A549 (cell line): ENCODE data around the gene TBXA2R. TPM values are rescaled to one million over a fixed set of nuclear protein-coding genes. Genes with fewer than 3 reads are reported as not detected.

Experiments
- ATAC-seq, 2 experiments: fragments of 200-7000 bp in 1 of 2; fragments of >200 bp in 1 of 2; cut with Nextera tagmentation in 1 of 2; cut with Tn5 transposase in 1 of 2; 3 replicates each; pipeline versions ENCODE4 v1.8.0 to v1.9.1; 2018 to 2020; ENCODE audit warnings: mild to moderate bottlenecking in 1 of 2, moderate library complexity in 1 of 2
- CTCF ChIA-PET: fragments of 300-600 bp; sonication (Branson Sonifier 250); formaldehyde crosslinking; extraction: SDS; loops from one replicate; lab custom pipeline; 2021; ENCODE audit warnings: antibody characterized with exemption, inconsistent platforms; lab: Yijun Ruan, JAX
- POLR2A ChIA-PET: fragments of 350-600 bp; formaldehyde crosslinking; extraction: SDS; loops from one replicate; lab custom pipeline; 2021; ENCODE audit warnings: antibody characterized with exemption, inconsistent platforms; lab: Yijun Ruan, JAX
- DNase-seq, 2 experiments: peaks; one replicate each; pipeline versions ENCODE4 v3.0.0 to v3.0.0-alpha.2; 2011 to 2016; ENCODE audit warnings: low read depth in 1 of 2, low spot score in 1 of 2
- FAIRE-seq: peaks from 2 replicates; lab custom pipeline; 2011; peaks lifted over from hg19 to GRCh38; lab: Jason Lieb, UNC
- H3K27ac ChIP-seq, 2 experiments: fragments of >200 bp; sonication (Bioruptor Twin); formaldehyde crosslinking; 3 replicates each; pipeline ENCODE4 v1.5.1; 2016 to 2017
- H3K4me1 ChIP-seq: fragments of >200 bp; sonication (Bioruptor Twin); formaldehyde crosslinking; 3 replicates; pipeline ENCODE4 v1.6.1; 2016
- H3K4me2 ChIP-seq: fragments of >200 bp; sonication (Bioruptor Twin); formaldehyde crosslinking; 3 replicates; pipeline ENCODE4 v1.6.1; 2016
- H3K4me3 ChIP-seq: fragments of >200 bp; sonication (Bioruptor Twin); formaldehyde crosslinking; 3 replicates; pipeline ENCODE4 v1.5.1; 2016
- H3K9me3 ChIP-seq: fragments of >200 bp; sonication (Bioruptor Twin); formaldehyde crosslinking; 3 replicates; pipeline ENCODE4 v1.6.1; 2016
- BHLHE40 ChIP-seq: IDR thresholded peaks from 2 replicates; pipeline ENCODE4 v1.6.1; 2012; ENCODE audit warnings: low read depth, low read length, inconsistent platforms
- CBX2 ChIP-seq: fragments of 200-600 bp; sonication (generic); IDR thresholded peaks from 2 replicates; pipeline ENCODE4 v1.6.1; 2016; ENCODE audit warnings: low read depth, mild to moderate bottlenecking, borderline replicate concordance
- CHD4 ChIP-seq: fragments of 200-600 bp; sonication (generic); IDR thresholded peaks from 2 replicates; pipeline ENCODE4 v1.6.1; 2016; ENCODE audit warnings: antibody characterized with exemption, mild to moderate bottlenecking, borderline replicate concordance
- CTCF ChIP-seq: fragments of >200 bp; sonication (Bioruptor Twin); formaldehyde crosslinking; IDR thresholded peaks from 3 replicates; pipeline ENCODE4 v1.5.1; 2016
- EHF ChIP-seq: fragments of 250-450 bp; sonication (Bioruptor Pico); IDR thresholded peaks from 2 replicates; pipeline ENCODE4 v1.5.0; 2020; ENCODE audit warnings: mild to moderate bottlenecking
- EHMT2 ChIP-seq: fragments of 200-600 bp; sonication (generic); IDR thresholded peaks from 2 replicates; pipeline ENCODE4 v1.6.1; 2016; ENCODE audit warnings: antibody characterized with exemption, low read depth, mild to moderate bottlenecking, moderate library complexity
- FOSB ChIP-seq: fragments of 250-450 bp; sonication (Bioruptor Pico); IDR thresholded peaks from 2 replicates; pipeline ENCODE4 v1.5.0; 2020; ENCODE audit warnings: mild to moderate bottlenecking, moderate library complexity
- FOXS1 ChIP-seq: fragments of 250-450 bp; sonication (Bioruptor Pico); IDR thresholded peaks from 2 replicates; pipeline ENCODE4 v1.5.0; 2020; ENCODE audit warnings: mild to moderate bottlenecking, moderate library complexity
- GATA3 ChIP-seq: IDR thresholded peaks from 2 replicates; pipeline ENCODE4 v1.6.1; 2012; ENCODE audit warnings: borderline replicate concordance
- KDM1A ChIP-seq: fragments of 200-600 bp; sonication (generic); IDR thresholded peaks from 2 replicates; pipeline ENCODE4 v1.6.1; 2016; ENCODE audit warnings: low read depth, mild to moderate bottlenecking
- KDM5A ChIP-seq: fragments of 200-600 bp; sonication (generic); IDR thresholded peaks from 2 replicates; pipeline ENCODE4 v1.6.1; 2016; ENCODE audit warnings: antibody characterized with exemption, mild to moderate bottlenecking
- MAX ChIP-seq: IDR thresholded peaks from 2 replicates; pipeline ENCODE4 v1.6.1; 2012
- NPAS2 ChIP-seq: fragments of 250-450 bp; sonication (Bioruptor Pico); IDR thresholded peaks from 2 replicates; pipeline ENCODE4 v1.8.0; 2022; ENCODE audit warnings: mild to moderate bottlenecking, moderate library complexity, borderline replicate concordance
- NR3C1 ChIP-seq: fragments of >200 bp; sonication (Bioruptor Twin); formaldehyde crosslinking; IDR thresholded peaks from 3 replicates; pipeline ENCODE4 v1.6.1; 2017
- PBX3 ChIP-seq: IDR thresholded peaks from 2 replicates; pipeline ENCODE4 v1.6.1; 2012
- PHF8 ChIP-seq: fragments of 200-600 bp; sonication (generic); IDR thresholded peaks from 2 replicates; pipeline ENCODE4 v1.6.1; 2016; ENCODE audit warnings: low read depth, mild to moderate bottlenecking, antibody characterized with exemption, moderate library complexity, borderline replicate concordance
- POLR2AphosphoS2 ChIP-seq: conservative IDR thresholded peaks from 2 replicates; pipeline ENCODE4 v1.6.1; 2012; ENCODE audit warnings: low read length, improper control_type of control experiment, inconsistent platforms
- RAD21 ChIP-seq, 2 experiments: fragments of >200 bp in 1 of 2; sonication (Bioruptor Twin) in 1 of 2; formaldehyde crosslinking in 1 of 2; IDR thresholded peaks in 1 of 2; conservative IDR thresholded peaks in 1 of 2; 2 replicates in 1 of 2; 3 replicates in 1 of 2; pipeline ENCODE4 v1.6.1; 2012 to 2018; ENCODE audit warnings: inconsistent platforms in 1 of 2
- RFX5 ChIP-seq: fragments of 450-650 bp; IDR thresholded peaks from 2 replicates; pipeline ENCODE4 v1.7.1; 2014; ENCODE audit warnings: antibody characterized with exemption, mild to moderate bottlenecking, moderate library complexity
- SMC3 ChIP-seq: fragments of >200 bp; sonication (Bioruptor Twin); formaldehyde crosslinking; IDR thresholded peaks from 3 replicates; pipeline ENCODE4 v1.6.1; 2018; ENCODE audit warnings: inconsistent platforms
- TFCP2L1 ChIP-seq: fragments of 250-450 bp; sonication (Bioruptor Pico); IDR thresholded peaks from 2 replicates; pipeline ENCODE4 v1.5.0; 2021; ENCODE audit warnings: mild to moderate bottlenecking
- ZFP36 ChIP-seq: fragments of 450-650 bp; IDR thresholded peaks from 2 replicates; pipeline ENCODE4 v1.6.1; 2014; ENCODE audit warnings: borderline replicate concordance; ENCODE audit not compliant: partially characterized antibody
- WGBS: methylation state at CpG from one replicate; pipeline ENCODE4 v1.1.6; 2017; ENCODE audit errors: missing lambda C conversion rate; 5-methylcytosine and 5-hydroxymethylcytosine counted together
- polyA plus RNA-seq, 4 experiments: library from polyadenylated mRNA; depleted of rRNA in 3 of 4; stranded (reverse); fragments of >200 nt; fragmentation: RNase III in 1 of 4; extraction: RNeasy Plus Mini Kit Qiagen cat#74134 plus additional on column Dnase treatment in 1 of 4; gene quantifications; 2 replicates in 3 of 4; 3 replicates in 1 of 4; pipeline ENCODE4 v1.2.3, GENCODE V29; 2011 to 2017

Gene TBXA2R
- polyA plus RNA-seq, 2 of the 4 experiments (the other 2 are of a cell fraction): 0.13 to 0.49 TPM

- H3K27ac ChIP-seq: no peak overlapping the region
- H3K4me1 ChIP-seq: peaks cover 17% of the 10 kb centered on the region
- H3K9me3 ChIP-seq: no peaks in the 10 kb centered on the region
- CTCF ChIA-PET: interaction anchor here (1.0 to 9.7 kb wide), 18 partner anchors 10 to 167 kb away, joined by 3 to 100 read pairs (median 5); partner anchors contain the start of genes GIPC3, MFSD12 and TEKTIP1
- POLR2A ChIA-PET: no interaction called here
- TF ChIP-seq POLR2AphosphoS2: no peak
- peak; percentile 62 to 73 for TF ChIP-seq RAD21 (conservative IDR thresholded peaks at IDR 0.05 in 1 of 2, IDR thresholded peaks at IDR 0.05 in 1 of 2)
- no peak for TF ChIP-seq EHMT2
- TF ChIP-seq FOXS1 (CRISPR knock-in tag): no peak
- 0 out of 2 replicates have a peak, but pooled peaks have one; percentile 23 for TF ChIP-seq MAX
- no peak for TF ChIP-seq CHD4
- peak; percentile 55; the same call in 2 of the 3 replicates for TF ChIP-seq SMC3
- TF ChIP-seq ZFP36: peak; percentile 94
- no peak for TF ChIP-seq GATA3
- TF ChIP-seq CTCF: peak; percentile 51
- no peak for TF ChIP-seq CBX2
- TF ChIP-seq TFCP2L1 (CRISPR knock-in tag): 0 out of 2 replicates have a peak, but pooled peaks have one; percentile 13
- TF ChIP-seq KDM1A: peak; percentile 95
- no peak for ATAC-seq
- peak in 1 of 2 experiments; percentile 83 for DNase-seq
- H3K4me3 ChIP-seq: no peak overlapping the region
- no peak for FAIRE-seq
- no peak overlapping the region for H3K4me2 ChIP-seq
- 65% methylated on average over 19 of the region's 19 CpGs for WGBS
Measured at GRCh38 chr19:3575260-3575741, 31.4 kb downstream of the TBXA2R start.

- TF ChIP-seq PHF8 (no peak), RFX5 (no peak), GATA3 (no peak), BHLHE40 (no peak), NPAS2 (CRISPR knock-in tag) (no peak), NR3C1 (no peak), ZFP36 (no peak), CHD4 (no peak), PBX3 (no peak), MAX (no peak), EHF (CRISPR knock-in tag) (no peak), FOSB (CRISPR knock-in tag) (no peak), EHMT2 (no peak), KDM5A (no peak)
- POLR2A ChIA-PET: interaction anchor here (0.6 to 1.5 kb wide), 3 partner anchors 9 to 29 kb away, joined by 4 to 14 read pairs (median 6); partner anchors contain the start of gene MFSD12
- Histone ChIP-seq H3K4me3 (peak overlapping the region; percentile 89), H3K9me3 (no peaks in the 10 kb centered on the region), H3K4me2 (peak overlapping the region; percentile 83), H3K27ac (peak overlapping the region; percentile 62 to 92), H3K4me1 (peaks cover 21% of the 10 kb centered on the region)
- peak; percentile 28 to 65; a peak in 5 of 6 replicates for ATAC-seq
- WGBS: 86% methylated on average over 25 of the region's 55 CpGs
- FAIRE-seq: no peak
- peak; percentile 45 to 98 for DNase-seq
- CTCF ChIA-PET: interaction anchor here (0.5 to 9.7 kb wide), 6 partner anchors 11 to 72 kb away, joined by 3 to 100 read pairs (median 27); partner anchors contain the start of genes GIPC3 and MFSD12
Measured at GRCh38 chr19:3573858-3574637, 32.6 kb downstream of the TBXA2R start.
